Mesenchymal stem cell (in vitro differentiated cells and primary cell): Measurements from ENCODE around the gene LCORL.

Experiments used
- DNase-seq: peaks from one replicate; pipeline ENCODE4 v3.0.0-alpha.2; 2013
- H2AFZ ChIP-seq: one replicate; pipeline ENCODE4 v1.6.1; 2013; ENCODE audit warnings: low read depth, mild to moderate bottlenecking, control low read depth, inconsistent platforms, low read length, moderate library complexity
- H2AK5ac ChIP-seq: 2 replicates; pipeline ENCODE4 v1.6.1; 2013; ENCODE audit warnings: low read length, moderate library complexity, mild to moderate bottlenecking, inconsistent platforms; ENCODE audit not compliant: severe bottlenecking
- H2BK120ac ChIP-seq: one replicate; pipeline ENCODE4 v1.6.1; 2013; ENCODE audit warnings: low read depth, mild to moderate bottlenecking, inconsistent platforms, low read length, moderate library complexity
- H2BK12ac ChIP-seq, 2 experiments: one replicate each; pipeline ENCODE4 v1.6.1; 2013; ENCODE audit warnings: inconsistent platforms in 2 of 2, low read length in 2 of 2, mild to moderate bottlenecking in 2 of 2, moderate library complexity in 2 of 2, control low read depth in 1 of 2
- H2BK15ac ChIP-seq: one replicate; pipeline ENCODE4 v1.6.1; 2013; ENCODE audit warnings: mild to moderate bottlenecking, low read depth, inconsistent platforms; ENCODE audit not compliant: poor library complexity, severe bottlenecking
- H2BK5ac ChIP-seq: 2 replicates; pipeline ENCODE4 v1.6.1; 2013; ENCODE audit warnings: low read depth, mild to moderate bottlenecking, low read length, control low read depth, inconsistent platforms; ENCODE audit not compliant: poor library complexity, severe bottlenecking
- H3K14ac ChIP-seq, 2 experiments: one replicate each; pipeline ENCODE4 v1.6.1; 2013; ENCODE audit warnings: inconsistent platforms in 2 of 2, low read length in 2 of 2, control low read depth in 1 of 2, mild to moderate bottlenecking in 1 of 2, moderate library complexity in 1 of 2
- H3K18ac ChIP-seq, 2 experiments: one replicate each; pipeline ENCODE4 v1.6.1; 2013; ENCODE audit warnings: inconsistent platforms in 2 of 2, low read length in 2 of 2, control low read depth in 1 of 2, low read depth in 1 of 2, mild to moderate bottlenecking in 1 of 2
- H3K23ac ChIP-seq, 2 experiments: one replicate each; pipeline ENCODE4 v1.6.1; 2013; ENCODE audit warnings: inconsistent platforms in 2 of 2, low read length in 2 of 2, mild to moderate bottlenecking in 2 of 2, moderate library complexity in 2 of 2, control low read depth in 1 of 2
- H3K27ac ChIP-seq: 2 replicates; pipeline ENCODE4 v1.5.1; 2013; ENCODE audit warnings: mild to moderate bottlenecking, moderate library complexity, low read length, control low read depth, inconsistent platforms; ENCODE audit not compliant: poor library complexity, severe bottlenecking
- H3K27me3 ChIP-seq, 2 experiments: 2 replicates each; pipeline versions ENCODE4 v1.6.1 to v1.7.0; 2013; ENCODE audit warnings: low read length in 2 of 2, mild to moderate bottlenecking in 2 of 2, moderate library complexity in 2 of 2, control low read depth in 1 of 2, inconsistent platforms in 1 of 2; ENCODE audit not compliant: control insufficient read depth in 1 of 2, insufficient read depth in 1 of 2
- H3K36me3 ChIP-seq, 2 experiments: 2 replicates each; pipeline versions ENCODE4 v1.6.1 to v1.7.0; 2013; ENCODE audit warnings: low read length in 2 of 2, control low read depth in 1 of 2, inconsistent platforms in 1 of 2, low read depth in 1 of 2, mild to moderate bottlenecking in 1 of 2; ENCODE audit not compliant: insufficient read depth in 2 of 2, control insufficient read depth in 1 of 2
- H3K4ac ChIP-seq, 2 experiments: one replicate each; pipeline ENCODE4 v1.6.1; 2013; ENCODE audit warnings: inconsistent platforms in 2 of 2, low read length in 2 of 2, mild to moderate bottlenecking in 2 of 2, moderate library complexity in 2 of 2, control low read depth in 1 of 2, low read depth in 1 of 2
- H3K4me1 ChIP-seq: 2 replicates; pipeline ENCODE4 v1.6.1; 2013; ENCODE audit warnings: low read depth, low read length, control low read depth; ENCODE audit not compliant: control insufficient read depth, insufficient read depth
- H3K4me2 ChIP-seq: 2 replicates; pipeline ENCODE4 v1.6.1; 2013; ENCODE audit warnings: low read length, mild to moderate bottlenecking, inconsistent platforms; ENCODE audit not compliant: poor library complexity, severe bottlenecking
- H3K4me3 ChIP-seq, 2 experiments: 2 replicates each; pipeline versions ENCODE4 v1.5.1 to v1.7.0; 2013; ENCODE audit warnings: low read length in 2 of 2, mild to moderate bottlenecking in 2 of 2, control low read depth in 1 of 2, low read depth in 1 of 2; ENCODE audit not compliant: insufficient read depth in 1 of 2
- H3K79me1 ChIP-seq: replicated peaks from 2 replicates; pipeline ENCODE4 v1.6.1; 2013; ENCODE audit warnings: mild to moderate bottlenecking, control low read depth, low read length, inconsistent platforms; ENCODE audit not compliant: poor library complexity, severe bottlenecking
- H3K9ac ChIP-seq: 2 replicates; pipeline ENCODE4 v1.7.0; 2013; ENCODE audit warnings: mild to moderate bottlenecking, low read length, moderate library complexity
- H3K9me3 ChIP-seq: 2 replicates; pipeline ENCODE4 v1.7.0; 2013; ENCODE audit warnings: mild to moderate bottlenecking, low read length; ENCODE audit not compliant: control insufficient read depth
- H4K8ac ChIP-seq: one replicate; pipeline ENCODE4 v1.6.1; 2013; ENCODE audit warnings: inconsistent platforms, mild to moderate bottlenecking, low read length, moderate library complexity
- H4K91ac ChIP-seq: one replicate; pipeline ENCODE4 v1.6.1; 2013; ENCODE audit warnings: mild to moderate bottlenecking, low read length, inconsistent platforms
- WGBS: methylation state at CpG from one replicate; pipeline ENCODE4 v1.1.7; 2013; ENCODE audit warnings: mixed read lengths; 5-methylcytosine and 5-hydroxymethylcytosine counted together

The LCORL gene

DNA sequence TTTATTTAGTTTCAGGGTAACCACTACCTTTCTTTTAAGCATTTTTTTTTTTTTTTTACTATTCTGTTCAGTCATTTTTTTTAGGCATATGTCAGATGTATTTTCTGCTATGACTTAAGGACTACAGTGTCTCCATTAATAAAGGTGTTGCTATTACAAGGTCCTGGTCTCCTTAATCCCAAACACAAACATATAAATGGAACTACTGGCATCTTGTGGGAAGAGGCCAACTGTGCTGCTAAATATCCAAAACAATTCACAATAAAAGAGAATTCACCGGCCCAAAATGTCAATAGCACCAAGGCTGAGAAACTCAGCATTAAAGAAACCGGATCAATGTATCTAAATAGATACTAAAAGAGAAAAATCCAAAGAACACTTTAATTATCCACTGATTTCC, 26.4 kb downstream of the LCORL start:
- Histone ChIP-seq H2BK5ac (no peak overlapping the region), H3K27me3 (no peaks in the 10 kb centered on the region), H4K91ac (no peak overlapping the region), H3K9me3 (no peaks in the 10 kb centered on the region), H3K9ac (no peak overlapping the region), H3K23ac (no peak overlapping the region), H2BK12ac (no peak overlapping the region), H3K36me3 (no peaks in the 10 kb centered on the region), H2AK5ac (no peak overlapping the region), H3K14ac (no peak overlapping the region), H3K4me1 (no peaks in the 10 kb centered on the region), H3K4me2 (no peak overlapping the region), H3K4ac (no peak overlapping the region), H3K18ac (no peak overlapping the region), H2BK15ac (no peak overlapping the region), H2AFZ (no peak overlapping the region), H3K4me3 (no peak overlapping the region), H3K27ac (no peak overlapping the region), H4K8ac (no peak overlapping the region), H3K79me1 (peaks cover 7% of the 10 kb centered on the region), H2BK120ac (no peak overlapping the region)
- 14% methylated on average over 1 of the region's 2 CpGs for WGBS
- DNase-seq = no peak

DNA sequence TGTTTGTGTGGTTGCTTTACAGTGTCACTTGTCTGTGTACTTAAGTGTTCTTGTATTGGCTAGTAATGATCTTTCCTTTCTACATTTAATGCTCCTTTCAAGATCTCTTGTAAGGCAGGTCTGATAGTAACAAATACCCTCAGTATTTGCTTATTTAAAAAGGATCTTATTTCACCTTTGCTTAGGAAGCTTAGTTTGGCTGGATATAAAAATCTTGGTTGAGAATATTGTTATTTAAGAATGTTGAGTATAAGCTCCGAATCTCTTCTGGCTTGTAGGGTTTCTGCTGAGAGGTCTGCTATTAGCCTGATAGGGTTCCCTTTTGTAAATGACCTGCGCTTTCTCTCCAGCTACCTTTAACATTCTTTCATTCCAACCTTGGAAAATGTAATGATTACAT, 35.7 kb downstream of the LCORL start:
- H3K36me3 ChIP-seq = no peaks in the 10 kb centered on the region
- no peak overlapping the region for H3K18ac ChIP-seq
- WGBS = no CpG with 5 or more reads among the region's 2 CpGs

GRCh38 chr4:17981063-17981462, 40.5 kb downstream of the LCORL start:
- peaks cover 29% of the 10 kb centered on the region for H3K79me1 ChIP-seq
- no peak overlapping the region for H2AK5ac ChIP-seq
- H2BK15ac ChIP-seq = no peak overlapping the region
- H4K91ac ChIP-seq = no peak overlapping the region
- no peaks in the 10 kb centered on the region for H3K27me3 ChIP-seq
- no peak overlapping the region for H2AFZ ChIP-seq
- no peak overlapping the region for H2BK12ac ChIP-seq
- H3K14ac ChIP-seq = no peak overlapping the region
- H3K36me3 ChIP-seq = no peaks in the 10 kb centered on the region
- no peak overlapping the region for H3K4me2 ChIP-seq
- H3K27ac ChIP-seq = no peak overlapping the region
- no peak overlapping the region for H4K8ac ChIP-seq
- peaks cover 10% of the 10 kb centered on the region for H3K9me3 ChIP-seq
- no CpG with 5 or more reads among the region's 1 CpG for WGBS
- H3K23ac ChIP-seq = no peak overlapping the region
- H2BK120ac ChIP-seq = no peak overlapping the region
- DNase-seq = no peak
- H3K4me1 ChIP-seq = no peaks in the 10 kb centered on the region
- no peak overlapping the region for H2BK5ac ChIP-seq
- no peak overlapping the region for H3K9ac ChIP-seq
- no peak overlapping the region for H3K4me3 ChIP-seq
- H3K18ac ChIP-seq = no peak overlapping the region
- H3K4ac ChIP-seq = no peak overlapping the region

More for the DNA sequence above, 35.7 kb downstream of the LCORL start:
- peaks cover 23% of the 10 kb centered on the region for H3K79me1 ChIP-seq
- no peak for DNase-seq
- no peak overlapping the region for H2BK120ac ChIP-seq
- H3K27me3 ChIP-seq = no peaks in the 10 kb centered on the region
- H2AFZ ChIP-seq = no peak overlapping the region
- no peak overlapping the region for H3K4me3 ChIP-seq
- no peak overlapping the region for H3K4me2 ChIP-seq
- no peak overlapping the region for H2BK12ac ChIP-seq
- H4K91ac ChIP-seq = no peak overlapping the region
- H3K9ac ChIP-seq = no peak overlapping the region
- H3K9me3 ChIP-seq = peaks cover 15% of the 10 kb centered on the region
- no peak overlapping the region for H2BK15ac ChIP-seq
- H3K4ac ChIP-seq = no peak overlapping the region
- H2AK5ac ChIP-seq = no peak overlapping the region
- no peaks in the 10 kb centered on the region for H3K4me1 ChIP-seq
- no peak overlapping the region for H2BK5ac ChIP-seq
- H3K23ac ChIP-seq = no peak overlapping the region
- no peak overlapping the region for H3K27ac ChIP-seq
- no peak overlapping the region for H4K8ac ChIP-seq
- H3K14ac ChIP-seq = no peak overlapping the region

GRCh38 chr4:17968721-17969120, 52.8 kb downstream of the LCORL start:
- Histone ChIP-seq H2BK5ac (no peak overlapping the region), H3K4me1 (no peaks in the 10 kb centered on the region), H3K36me3 (no peaks in the 10 kb centered on the region), H3K27ac (no peak overlapping the region), H3K9me3 (no peaks in the 10 kb centered on the region), H3K4me3 (no peak overlapping the region), H3K4ac (no peak overlapping the region), H3K23ac (no peak overlapping the region), H2BK120ac (no peak overlapping the region), H2AK5ac (no peak overlapping the region), H2BK12ac (no peak overlapping the region), H3K9ac (no peak overlapping the region), H2AFZ (no peak overlapping the region), H3K18ac (no peak overlapping the region), H3K79me1 (peaks cover 5% of the 10 kb centered on the region), H4K8ac (no peak overlapping the region), H3K27me3 (no peaks in the 10 kb centered on the region), H2BK15ac (no peak overlapping the region), H3K4me2 (no peak overlapping the region), H3K14ac (no peak overlapping the region), H4K91ac (no peak overlapping the region)
- no peak for DNase-seq
